ENCODE results near the gene FURIN.
A peak's percentile ranks its signal among the peaks of the same experiment; 100 is the strongest.
"Not testable (repeated sequence)": the region's sequence is repeated elsewhere in the genome, so short reads cannot be mapped to it uniquely, and the experiment has no call there.

The FURIN gene

DNA sequence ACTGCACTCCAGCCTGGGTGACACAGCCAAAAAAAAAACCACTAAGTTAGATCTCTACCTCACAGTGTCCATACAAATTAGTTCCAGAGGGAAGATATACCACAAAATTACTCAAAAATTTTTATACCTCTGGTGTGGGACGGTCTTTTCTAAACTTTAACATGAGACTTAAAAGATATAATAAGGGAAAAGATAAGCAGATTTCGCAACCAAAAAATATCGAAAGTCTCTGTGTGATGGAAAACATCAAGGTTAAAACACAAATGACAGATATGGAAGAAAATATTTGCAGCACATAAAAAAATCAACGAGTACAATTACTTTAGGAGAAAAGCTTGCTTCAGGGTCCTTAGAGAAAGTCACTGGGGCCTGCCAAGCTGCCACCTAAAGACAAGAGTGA lies 53.5 kb downstream of the FURIN start:
- H3K36me3 ChIP-seq (ENCODE audit: control insufficient read depth, insufficient read depth, low read length), result peaks cover 24% of the 10 kb centered on the region
- DNase-seq (ENCODE audit: extremely low read depth, insufficient read length), result no peak
- H3K27me3 ChIP-seq (replicated peaks; ENCODE audit: control insufficient read depth, insufficient read depth, low read length), result no peaks in the 10 kb centered on the region
- TF ChIP-seq CTCF (IDR thresholded peaks at IDR 0.05; ENCODE audit: insufficient read depth, low read length, poor library complexity, severe bottlenecking), result no peak
- H3K4me3 ChIP-seq (replicated peaks; ENCODE audit: low read depth, low read length), result no peak overlapping the region

DNA sequence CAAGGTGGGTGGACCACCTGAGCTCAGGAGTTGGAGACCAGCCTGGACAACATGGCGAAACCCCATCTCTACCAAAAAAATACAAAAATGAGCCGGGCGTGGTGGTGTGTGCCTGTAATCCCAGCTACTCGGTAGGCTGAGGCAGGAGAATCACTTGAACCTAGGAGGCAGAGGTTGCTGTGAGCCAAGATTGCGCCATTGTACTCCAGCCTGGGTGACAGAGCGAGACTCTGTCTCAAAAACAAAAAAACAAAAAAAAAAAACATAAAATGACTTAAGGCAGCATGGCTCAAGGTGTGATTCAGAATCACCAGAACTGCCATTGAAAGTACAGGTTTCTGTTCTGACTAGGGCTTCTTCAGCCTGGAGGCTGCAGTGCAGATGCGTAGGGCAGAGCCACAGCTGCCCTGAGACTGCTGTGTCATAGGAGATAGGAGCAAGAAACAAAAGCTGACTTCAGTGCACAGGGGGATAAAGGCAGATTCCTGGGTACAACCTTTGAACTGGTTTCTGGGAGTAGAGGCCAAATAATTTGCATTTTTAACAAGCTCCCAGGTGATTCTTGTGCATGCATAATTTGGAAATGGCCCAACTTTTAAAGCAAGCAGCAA lies 54.4 kb downstream of the FURIN start:
- H3K4me3 ChIP-seq (replicated peaks; ENCODE audit: low read depth, low read length); DNase-seq (ENCODE audit: extremely low read depth, insufficient read length); H3K27me3 ChIP-seq (replicated peaks; ENCODE audit: control insufficient read depth, insufficient read depth, low read length): not testable (repeated sequence)
- peaks cover 18% of the 10 kb centered on the region for H3K36me3 ChIP-seq (ENCODE audit: control insufficient read depth, insufficient read depth, low read length)

GRCh38 chr15:90924375-90924774 lies 56.0 kb downstream of the FURIN start:
- H3K36me3 ChIP-seq (ENCODE audit: control insufficient read depth, insufficient read depth, low read length), result peaks cover 10% of the 10 kb centered on the region
- H3K27me3 ChIP-seq (replicated peaks; ENCODE audit: control insufficient read depth, insufficient read depth, low read length), result no peaks in the 10 kb centered on the region
- no peak for TF ChIP-seq CTCF (IDR thresholded peaks at IDR 0.05; ENCODE audit: insufficient read depth, low read length, poor library complexity, severe bottlenecking)
- no peak overlapping the region for H3K4me3 ChIP-seq (replicated peaks; ENCODE audit: low read depth, low read length)
- DNase-seq (ENCODE audit: extremely low read depth, insufficient read length), result no peak

DNA sequence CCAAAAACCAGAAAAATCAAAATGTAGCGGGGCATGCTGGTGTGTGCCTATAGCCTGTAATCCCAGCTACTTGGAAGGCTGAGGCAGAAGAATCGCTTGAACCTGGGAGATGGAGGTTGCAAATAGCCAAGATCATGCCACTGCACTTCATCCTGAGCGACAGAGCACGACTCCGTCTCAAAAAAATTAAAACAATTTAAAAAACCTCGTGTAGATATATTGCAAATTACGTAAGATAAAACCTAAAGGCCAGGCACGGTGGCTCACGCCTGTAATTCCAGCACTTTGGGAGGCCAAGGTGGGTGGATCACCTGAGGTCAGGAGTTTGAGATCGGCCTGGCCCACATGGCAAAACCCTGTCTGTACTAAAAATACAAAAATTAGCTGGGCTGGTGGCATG lies 58.4 kb downstream of the FURIN start:
- not testable (repeated sequence) for H3K36me3 ChIP-seq (ENCODE audit: control insufficient read depth, insufficient read depth, low read length); DNase-seq (ENCODE audit: extremely low read depth, insufficient read length); H3K27me3 ChIP-seq (replicated peaks; ENCODE audit: control insufficient read depth, insufficient read depth, low read length); H3K4me3 ChIP-seq (replicated peaks; ENCODE audit: low read depth, low read length)

DNA sequence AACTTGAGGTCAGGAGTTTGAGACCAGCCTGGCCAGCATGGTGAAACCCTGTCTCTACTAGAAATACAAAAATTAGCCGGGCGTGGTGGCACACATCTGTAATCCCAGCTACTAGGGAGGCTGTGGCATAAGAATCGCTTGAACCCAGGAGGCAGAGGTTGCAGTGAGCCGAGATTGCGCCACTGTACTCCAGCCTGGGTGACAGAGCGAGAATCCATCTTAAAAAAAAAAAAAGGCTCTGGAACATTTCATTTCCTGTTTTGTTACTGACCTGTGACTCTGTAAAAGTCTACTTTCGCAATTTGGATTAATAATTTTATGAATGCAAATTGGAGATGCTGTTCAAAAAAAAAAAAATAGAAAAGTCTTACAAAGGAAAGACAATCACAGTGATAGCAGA lies 59.7 kb downstream of the FURIN start:
- H3K27me3 ChIP-seq (replicated peaks; ENCODE audit: control insufficient read depth, insufficient read depth, low read length); H3K36me3 ChIP-seq (ENCODE audit: control insufficient read depth, insufficient read depth, low read length); H3K4me3 ChIP-seq (replicated peaks; ENCODE audit: low read depth, low read length); DNase-seq (ENCODE audit: extremely low read depth, insufficient read length): not testable (repeated sequence)

DNA sequence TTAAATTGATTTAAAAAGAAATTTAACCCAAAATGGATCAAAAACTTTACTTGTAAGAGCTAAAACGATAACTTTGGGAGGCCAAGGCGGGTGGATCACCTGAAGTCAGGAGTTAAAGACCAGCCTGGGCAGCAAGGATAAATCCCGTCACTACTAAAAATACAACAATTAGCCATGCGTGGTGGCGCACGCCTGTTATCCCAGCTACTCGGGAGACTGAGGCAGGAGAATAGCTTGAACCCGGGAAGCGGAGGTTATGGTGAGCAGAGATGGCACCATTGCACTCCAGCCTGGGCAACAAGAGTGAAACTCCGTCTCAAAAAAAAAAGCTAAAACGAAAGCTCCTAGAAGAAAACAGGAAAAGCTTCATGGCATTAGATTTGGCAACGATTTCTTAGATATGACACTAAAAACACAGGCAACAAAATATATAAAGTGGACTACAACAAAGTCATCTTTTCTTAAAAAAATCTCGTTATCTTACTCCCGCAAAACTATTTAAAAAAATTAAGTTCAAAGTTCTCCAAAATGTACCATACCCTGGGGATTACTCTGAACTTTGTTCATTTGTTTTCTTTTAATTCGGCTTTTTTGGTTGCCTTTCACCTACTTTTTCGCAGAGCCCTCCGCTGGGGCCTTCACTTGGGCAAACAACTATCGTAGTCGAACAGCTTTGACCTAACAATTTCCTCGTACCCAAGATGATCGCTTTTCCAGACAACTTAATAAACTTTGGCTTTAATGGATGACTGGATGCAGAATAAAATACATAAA lies 61.0 kb downstream of the FURIN start:
- TF ChIP-seq CTCF (IDR thresholded peaks at IDR 0.05; ENCODE audit: insufficient read depth, low read length, poor library complexity, severe bottlenecking), result no peak
- H3K36me3 ChIP-seq (ENCODE audit: control insufficient read depth, insufficient read depth, low read length), result no peaks in the 10 kb centered on the region
- H3K27me3 ChIP-seq (replicated peaks; ENCODE audit: control insufficient read depth, insufficient read depth, low read length), result no peaks in the 10 kb centered on the region
- H3K4me3 ChIP-seq (replicated peaks; ENCODE audit: low read depth, low read length), result peak overlapping the region; percentile 82
- no peak for DNase-seq (ENCODE audit: extremely low read depth, insufficient read length)

DNA sequence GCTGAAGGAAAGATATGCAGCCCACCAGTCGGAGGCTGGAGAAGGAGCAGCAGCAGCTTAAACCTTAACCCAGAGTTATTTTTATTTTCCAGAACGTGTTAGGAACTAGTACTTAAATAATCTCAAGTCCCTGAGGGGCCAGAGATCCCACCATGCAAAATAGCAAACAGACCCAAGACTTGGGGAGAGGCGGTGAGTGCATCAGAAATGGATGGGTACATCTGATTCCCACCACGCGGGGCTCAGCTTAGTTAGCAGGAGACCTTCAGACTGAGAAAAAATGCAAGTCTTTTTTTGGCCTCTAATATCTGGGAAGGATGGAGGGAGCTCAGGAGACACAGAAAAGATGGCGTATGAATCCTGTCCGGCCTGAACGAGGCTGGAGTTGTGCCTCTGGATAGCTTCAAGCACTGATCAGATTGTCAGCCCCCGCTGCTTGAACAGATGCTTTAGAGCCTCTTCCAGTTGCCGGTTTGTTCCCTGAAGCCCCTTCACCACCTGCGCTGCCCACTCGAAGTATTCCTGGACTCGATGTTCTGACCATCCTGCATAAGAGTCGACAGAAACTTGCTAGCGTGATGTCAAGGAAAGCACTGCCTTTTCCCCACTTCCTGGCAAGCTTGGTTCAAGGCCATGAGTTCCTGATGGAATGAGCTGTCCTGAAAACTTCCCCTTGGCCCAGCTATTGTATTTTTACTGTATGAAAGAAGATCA lies 62.6 kb downstream of the FURIN start:
- peak; percentile 41 for DNase-seq (ENCODE audit: extremely low read depth, insufficient read length)
- no peaks in the 10 kb centered on the region for H3K27me3 ChIP-seq (replicated peaks; ENCODE audit: control insufficient read depth, insufficient read depth, low read length)
- no peak for TF ChIP-seq CTCF (IDR thresholded peaks at IDR 0.05; ENCODE audit: insufficient read depth, low read length, poor library complexity, severe bottlenecking)
- no peaks in the 10 kb centered on the region for H3K36me3 ChIP-seq (ENCODE audit: control insufficient read depth, insufficient read depth, low read length)
- peak overlapping the region; percentile 82 for H3K4me3 ChIP-seq (replicated peaks; ENCODE audit: low read depth, low read length)

All from GM06990 (cell line).